GM12892 (cell line): ENCODE measurements around the gene CARS1.

ENCODE experiments used
- POLR2A ChIP-seq: IDR thresholded peaks from 2 replicates; pipeline ENCODE4 v1.6.1; 2011; ENCODE audit warnings: low read depth, low read length, control low read depth
- TAF1 ChIP-seq: IDR thresholded peaks from 2 replicates; pipeline ENCODE4 v1.6.1; 2011; ENCODE audit warnings: low read depth, mild to moderate bottlenecking, control low read depth, low read length, borderline replicate concordance

DNA sequence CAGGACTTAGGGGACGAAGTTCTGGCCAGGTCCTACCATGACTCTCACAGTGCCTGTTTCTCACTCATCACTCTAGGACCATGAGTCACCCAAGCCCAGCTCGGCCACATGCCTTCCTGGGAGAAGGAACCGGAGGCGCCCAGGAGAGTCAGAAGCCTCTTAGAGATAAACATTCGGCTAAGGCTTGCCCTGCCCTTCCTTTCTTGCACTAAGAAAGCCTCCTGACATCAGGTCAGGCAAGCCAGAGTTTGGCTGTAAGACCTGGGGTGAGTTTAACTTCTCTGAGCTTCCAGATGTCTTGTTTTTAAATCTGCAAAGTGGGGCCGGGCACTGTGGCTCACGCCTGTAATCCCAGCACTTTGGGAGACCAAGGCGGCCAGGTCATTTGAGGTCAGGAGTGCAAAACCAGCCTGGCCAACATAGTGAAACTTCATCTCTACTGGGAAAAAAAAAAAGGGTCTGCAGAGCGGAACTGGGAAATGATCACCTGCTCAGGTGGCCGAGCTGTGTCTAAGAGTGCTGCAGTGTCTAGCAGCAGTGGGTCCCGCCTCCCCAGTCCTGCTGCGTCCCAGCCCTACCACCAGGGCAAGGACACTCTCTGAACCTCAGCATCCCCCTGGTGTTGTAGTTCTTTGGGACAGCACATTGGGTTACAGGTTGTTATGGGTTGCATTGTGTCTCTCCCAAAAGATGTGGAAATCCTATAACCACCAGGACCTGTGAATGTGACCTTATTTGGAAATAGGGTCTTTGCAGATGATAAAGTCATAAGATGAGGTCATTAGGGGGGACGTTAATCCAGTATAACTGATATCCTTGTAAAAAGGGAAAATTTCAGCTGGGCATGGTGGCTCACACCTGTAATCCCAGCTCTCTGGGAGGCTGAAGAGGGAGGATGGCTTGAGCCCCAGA, 1.8 kb upstream of the CARS1 start:
- TF ChIP-seq POLR2A (no peak), TAF1 (no peak)
